WI38 (cell line): ENCODE results near the gene PRPF18.

Source experiments
- H3K4me3 ChIP-seq: 2 replicates; pipeline ENCODE4 v1.5.1; 2011; ENCODE audit warnings: low read depth, mild to moderate bottlenecking, control low read depth, low read length
- TF ChIP-seq, protein P1 (sequence below): IDR thresholded peaks from 2 replicates; pipeline ENCODE4 v1.5.1; 2012; ENCODE audit warnings: low read depth, mild to moderate bottlenecking, control low read depth, low read length

PRPF18 gene

DNA sequence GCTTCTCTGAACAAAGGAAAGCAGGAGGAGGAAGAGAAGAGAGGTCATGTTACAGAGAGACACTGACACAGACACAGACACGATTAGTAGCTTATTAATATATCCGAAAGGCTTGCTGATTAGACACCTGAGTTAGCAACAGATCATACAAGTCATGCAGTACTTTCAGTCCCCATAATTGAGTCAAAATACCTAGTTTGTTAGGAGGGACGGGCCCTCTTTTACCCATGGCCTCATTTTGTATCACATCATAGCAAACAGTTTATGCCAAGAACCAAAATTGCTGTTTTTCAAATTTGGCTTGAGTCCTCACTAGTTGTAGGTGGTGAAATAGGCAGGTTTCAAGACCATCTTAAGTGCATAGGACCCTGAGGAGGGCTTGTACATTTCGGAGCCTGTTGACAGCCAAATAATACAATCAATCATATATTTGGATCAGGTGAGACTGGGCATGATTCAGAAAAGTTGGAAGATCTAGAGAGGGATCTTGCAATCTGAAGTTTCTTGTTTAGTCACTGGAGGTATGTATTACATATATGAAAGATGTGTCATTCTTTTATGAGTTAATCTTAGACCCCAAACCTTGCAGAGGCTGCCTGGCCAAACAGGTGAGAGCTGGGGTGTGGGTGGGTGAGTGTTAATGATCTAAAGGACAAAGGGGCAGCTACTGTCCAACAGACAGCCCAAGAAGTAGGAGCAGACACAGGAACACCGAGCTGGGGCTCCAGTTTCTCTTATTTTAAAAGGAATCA lies 65.4 kb downstream of the PRPF18 start:
- H3K4me3 ChIP-seq: no peak overlapping the region
- TF ChIP-seq, protein P1, sequence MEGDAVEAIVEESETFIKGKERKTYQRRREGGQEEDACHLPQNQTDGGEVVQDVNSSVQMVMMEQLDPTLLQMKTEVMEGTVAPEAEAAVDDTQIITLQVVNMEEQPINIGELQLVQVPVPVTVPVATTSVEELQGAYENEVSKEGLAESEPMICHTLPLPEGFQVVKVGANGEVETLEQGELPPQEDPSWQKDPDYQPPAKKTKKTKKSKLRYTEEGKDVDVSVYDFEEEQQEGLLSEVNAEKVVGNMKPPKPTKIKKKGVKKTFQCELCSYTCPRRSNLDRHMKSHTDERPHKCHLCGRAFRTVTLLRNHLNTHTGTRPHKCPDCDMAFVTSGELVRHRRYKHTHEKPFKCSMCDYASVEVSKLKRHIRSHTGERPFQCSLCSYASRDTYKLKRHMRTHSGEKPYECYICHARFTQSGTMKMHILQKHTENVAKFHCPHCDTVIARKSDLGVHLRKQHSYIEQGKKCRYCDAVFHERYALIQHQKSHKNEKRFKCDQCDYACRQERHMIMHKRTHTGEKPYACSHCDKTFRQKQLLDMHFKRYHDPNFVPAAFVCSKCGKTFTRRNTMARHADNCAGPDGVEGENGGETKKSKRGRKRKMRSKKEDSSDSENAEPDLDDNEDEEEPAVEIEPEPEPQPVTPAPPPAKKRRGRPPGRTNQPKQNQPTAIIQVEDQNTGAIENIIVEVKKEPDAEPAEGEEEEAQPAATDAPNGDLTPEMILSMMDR: no peak

DNA sequence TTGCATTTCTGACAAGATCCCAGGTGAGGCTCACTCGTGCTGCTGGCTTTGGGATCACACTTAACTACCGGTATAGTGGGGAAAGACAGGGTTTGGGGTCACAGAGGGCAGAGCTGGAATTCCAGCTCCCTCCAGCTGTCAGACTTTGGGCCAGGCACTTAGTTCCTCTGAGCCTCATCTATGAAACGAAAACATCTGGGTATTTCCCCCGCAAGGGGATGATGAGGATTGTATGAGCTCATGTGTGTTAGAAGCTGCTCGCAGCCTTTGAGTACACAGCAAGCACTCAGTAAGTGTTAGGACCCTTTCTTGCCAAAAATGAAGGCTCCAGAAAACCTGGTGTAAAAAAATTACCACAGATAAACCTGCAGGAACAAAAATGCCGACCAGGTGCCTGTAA lies 66.1 kb downstream of the PRPF18 start:
- TF ChIP-seq, protein P1: no peak
- H3K4me3 ChIP-seq: no peak overlapping the region

DNA sequence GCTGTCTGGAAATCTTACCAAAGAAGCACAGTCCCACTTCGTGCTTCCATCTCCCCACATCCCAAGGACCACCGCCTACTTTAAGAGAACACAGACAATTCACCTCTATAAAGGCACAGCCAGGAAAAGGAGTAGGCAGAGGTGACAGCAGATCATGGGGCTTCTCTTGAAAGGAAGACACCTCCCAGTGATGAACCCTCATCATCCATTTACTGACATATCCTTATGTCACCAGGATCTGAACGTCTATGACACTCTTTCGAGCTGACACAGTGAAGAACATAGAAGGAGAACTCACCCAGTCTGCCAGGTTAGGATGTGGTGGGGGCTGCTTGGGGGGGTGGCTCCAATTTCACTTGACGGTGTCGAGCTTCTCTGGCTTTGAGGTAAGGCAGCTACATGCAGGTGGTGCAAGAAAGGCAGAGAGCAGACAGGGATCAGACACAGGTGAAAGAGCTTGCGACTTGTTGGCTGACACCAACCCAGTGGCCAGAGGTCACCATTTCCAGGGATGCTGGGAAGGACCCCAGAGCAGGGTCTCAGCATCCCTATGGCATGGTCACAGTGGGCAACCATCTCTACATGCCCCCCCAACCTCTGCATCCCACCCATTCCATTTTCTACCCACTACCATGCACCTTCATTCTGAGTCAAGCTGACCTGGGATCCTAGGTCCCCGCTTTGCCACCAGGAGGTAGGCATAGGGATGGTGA lies 67.5 kb downstream of the PRPF18 start:
- TF ChIP-seq, protein P1: no peak

DNA sequence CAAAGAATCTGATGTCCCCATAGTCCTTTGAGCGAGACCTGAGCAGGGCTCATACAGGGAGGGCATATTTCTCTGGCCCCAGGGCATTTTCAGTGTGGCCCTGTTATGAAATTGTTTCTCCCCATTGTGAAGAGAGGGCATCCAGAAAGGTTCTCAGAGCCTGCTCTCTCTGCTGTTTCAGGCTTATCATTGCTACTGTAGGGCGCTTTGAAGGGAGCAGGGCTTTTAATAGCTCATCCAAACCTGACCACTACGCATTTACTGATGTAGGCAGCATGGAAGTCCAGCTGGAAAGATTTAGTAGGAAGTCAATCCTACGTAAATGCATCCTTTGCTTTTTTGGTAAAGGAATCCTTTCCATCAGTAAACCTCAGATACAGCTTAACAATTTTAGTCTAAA lies 68.1 kb downstream of the PRPF18 start:
- TF ChIP-seq, protein P1: no peak
- no peak overlapping the region for H3K4me3 ChIP-seq

More for the DNA sequence above, 67.5 kb downstream of the PRPF18 start:
- no peak overlapping the region for H3K4me3 ChIP-seq

DNA sequence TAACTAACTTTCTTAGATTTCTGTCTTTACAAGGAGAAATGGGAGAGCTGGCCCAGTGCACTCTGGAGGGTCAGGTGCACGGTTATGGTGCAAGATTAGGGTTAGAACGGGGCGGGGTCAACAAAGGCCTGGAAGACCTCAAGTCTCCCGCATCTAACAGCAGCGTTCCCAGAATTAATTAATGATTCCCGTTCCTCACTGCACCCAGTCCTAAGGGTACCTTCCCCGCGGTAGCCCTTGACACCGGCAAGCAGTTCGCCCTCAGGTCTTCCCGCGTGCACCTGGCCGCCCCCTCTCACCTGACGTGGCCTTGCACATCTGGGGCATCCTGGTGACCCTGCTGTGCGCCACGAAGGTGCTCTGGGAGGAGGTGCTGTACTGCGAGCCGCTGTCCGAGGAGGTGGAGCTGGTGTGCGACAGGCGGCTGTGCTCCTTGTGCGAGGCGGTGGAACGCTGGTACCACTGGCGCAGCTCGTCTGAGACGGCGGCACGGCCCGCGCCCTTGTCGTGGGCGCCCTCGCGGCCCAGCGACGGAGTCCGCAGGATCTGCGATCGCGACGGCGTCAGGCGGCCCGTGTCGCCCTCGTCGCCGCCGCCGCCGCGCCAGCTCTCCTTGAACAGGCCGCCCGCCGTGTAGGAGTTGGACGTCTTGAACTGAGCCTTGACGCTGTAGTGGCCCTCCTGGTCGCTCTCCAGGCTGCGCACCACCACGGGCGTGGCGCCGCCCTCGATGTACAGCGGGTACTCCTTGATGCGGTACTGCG lies 69.8 kb downstream of the PRPF18 start:
- TF ChIP-seq, protein P1: no peak

DNA sequence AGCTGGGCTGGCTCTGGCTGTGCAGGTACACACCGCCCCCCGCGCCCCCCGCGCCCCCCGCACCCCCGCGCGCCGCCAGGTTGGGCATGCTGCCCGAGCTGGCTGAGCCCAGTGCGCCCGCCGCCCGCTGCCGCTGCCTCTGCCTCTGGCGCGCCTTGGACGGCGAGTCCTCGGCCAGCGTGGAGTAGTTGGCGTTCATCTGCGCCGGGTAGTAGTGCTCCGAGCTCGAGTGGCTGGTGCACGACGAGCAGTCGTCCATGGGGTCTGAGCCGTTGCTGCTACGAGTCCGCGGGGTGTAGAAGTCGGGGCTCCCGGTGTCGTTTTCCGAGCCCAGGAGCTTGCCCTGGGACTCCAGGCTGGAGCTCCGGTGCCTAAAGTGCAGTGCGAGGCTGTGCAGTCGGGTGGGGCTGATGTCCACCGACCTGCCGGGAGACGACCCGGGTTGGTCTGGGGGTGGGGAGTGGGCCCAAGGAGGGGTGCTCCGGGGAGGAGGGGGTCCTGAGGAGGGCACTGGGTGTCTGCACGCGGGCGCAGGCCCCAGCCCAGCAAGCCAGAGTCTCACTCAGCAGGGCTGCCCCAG lies 70.4 kb downstream of the PRPF18 start:
- TF ChIP-seq, protein P1: no peak
- H3K4me3 ChIP-seq: no peak overlapping the region

More for the DNA sequence above, 69.8 kb downstream of the PRPF18 start:
- H3K4me3 ChIP-seq: no peak overlapping the region
